Kidney (tissue), 14 donors: ENCODE data around the gene ANXA4. TPM values are rescaled to one million over a fixed set of nuclear protein-coding genes. Genes with fewer than 3 reads are reported as not detected.

Experiments used
- DNase-seq, 5 donors: peaks; one replicate each; pipeline ENCODE4 v3.0.0-alpha.2; 2013 to 2020
- FAIRE-seq: peaks from 2 replicates; lab custom pipeline; 2012; peaks lifted over from hg19 to GRCh38; lab: Jason Lieb, UNC
- H3K27ac ChIP-seq, 2 donors: one replicate each; pipeline ENCODE4 v1.7.0; 2013; ENCODE audit warnings: low read depth in 2 of 2, low read length in 2 of 2, inconsistent platforms in 1 of 2
- H3K27me3 ChIP-seq: one replicate; pipeline ENCODE4 v1.7.1; 2013; ENCODE audit warnings: low read length, inconsistent platforms; ENCODE audit not compliant: control insufficient read depth, insufficient read depth
- H3K36me3 ChIP-seq, 3 donors: one replicate each; pipeline versions ENCODE4 v1.7.0 to v1.7.1; 2013; ENCODE audit warnings: low read length in 3 of 3, control low read depth in 1 of 3, inconsistent platforms in 1 of 3; ENCODE audit not compliant: insufficient read depth in 3 of 3, control insufficient read depth in 2 of 3
- H3K4me1 ChIP-seq, 3 donors: one replicate each; pipeline versions ENCODE4 v1.7.0 to v1.7.1; 2013; ENCODE audit warnings: low read length in 3 of 3, inconsistent platforms in 1 of 3, low read depth in 1 of 3; ENCODE audit not compliant: control insufficient read depth in 2 of 3, insufficient read depth in 2 of 3
- H3K4me3 ChIP-seq, 3 donors: one replicate each; pipeline versions ENCODE4 v1.7.0 to v1.8.1; 2013; ENCODE audit warnings: low read length in 3 of 3, control low read depth in 1 of 3, inconsistent platforms in 1 of 3
- H3K9ac ChIP-seq, 3 donors: one replicate each; pipeline versions ENCODE4 v1.7.0 to v1.7.1; 2013; ENCODE audit warnings: low read length in 3 of 3, control low read depth in 1 of 3, inconsistent platforms in 1 of 3
- H3K9me3 ChIP-seq, 3 donors: one replicate each; pipeline versions ENCODE4 v1.7.0 to v1.7.1; 2013; ENCODE audit warnings: low read length in 3 of 3, control low read depth in 1 of 3, inconsistent platforms in 1 of 3; ENCODE audit not compliant: control insufficient read depth in 2 of 3, insufficient read depth in 1 of 3
- CTCF ChIP-seq: IDR thresholded peaks from 3 replicates; pipeline ENCODE4 v1.5.1; 2012; ENCODE audit warnings: mild to moderate bottlenecking, moderate library complexity, borderline replicate concordance; ENCODE audit not compliant: insufficient read depth; ENCODE audit errors: extremely low read depth
- intact Hi-C: fragments of 100-400 bp; cut with DNase I; formaldehyde crosslinking; loops from one replicate; pipeline ENCODE4 v1.11.1; 2022
- polyA plus RNA-seq: library from polyadenylated mRNA; stranded (reverse); fragments of 350-450 nt; fragmentation: Illumina TruSeq; extraction: RNeasy Lipid Tissue Mini Kit (QIAGEN cat#74804); gene quantifications from one replicate; pipeline ENCODE4 v1.2.3, GENCODE V29; 2014; ENCODE audit warnings: low read depth, low replicate concordance; ENCODE audit not compliant: insufficient read depth
- total RNA-seq: library from RNA; stranded (reverse); fragmentation: NEBNext Ultra II Directional; extraction: Animal tissue kit (Norgen Biotek cat#: 25700); gene quantifications from one replicate; pipeline ENCODE4 v1.2.1, GENCODE V29; 2021
- donor health status: control.
- donor health status: control.
- donor health status: control.
- donor health status: control.
- donor health status: control.
- donor health status: DM: yes; HTN: yes; CAD: no.
- donor health status: Normal renal cell carcinoma (clear cell type).

The ANXA4 gene
- total and polyA plus RNA-seq, 2 donors from 2014 or later = 168 to 287 TPM

GRCh38 chr2:69804416-69804815, 62.5 kb downstream of the ANXA4 start:
- H3K36me3 ChIP-seq = peaks cover 0 to 22% (median 18%) of the 10 kb centered on the region in 3 donors
- no peak for TF ChIP-seq CTCF
- FAIRE-seq = no peak

GRCh38 chr2:69805887-69806286, 64.0 kb downstream of the ANXA4 start:
- Histone ChIP-seq H3K9me3 (no peaks in the 10 kb centered on the region), H3K27me3 (no peaks in the 10 kb centered on the region), H3K4me1 (no peaks in the 10 kb centered on the region), H3K36me3 (peaks cover 0 to 31% (median 27%) of the 10 kb centered on the region in 3 donors), H3K9ac (no peak overlapping the region), H3K4me3 (no peak overlapping the region), H3K27ac (no peak overlapping the region)
- intact Hi-C loops = no loop called here
- FAIRE-seq (no peak), DNase-seq (no peak)
- no peak for TF ChIP-seq CTCF

More at GRCh38 chr2:69804416-69804815, 62.5 kb downstream of the ANXA4 start:
- H3K9me3 ChIP-seq = no peaks in the 10 kb centered on the region
- H3K27me3 ChIP-seq = no peaks in the 10 kb centered on the region
- DNase-seq = no peak
- no peak overlapping the region for H3K27ac ChIP-seq
- no peak overlapping the region for H3K9ac ChIP-seq
- no peak overlapping the region for H3K4me3 ChIP-seq
- peaks cover 0 to 2% (median 2%) of the 10 kb centered on the region in 3 donors for H3K4me1 ChIP-seq
- intact Hi-C loops = no loop called here

GRCh38 chr2:69807821-69808540, 66.0 kb downstream of the ANXA4 start:
- Histone ChIP-seq H3K4me1 (no peaks in the 10 kb centered on the region), H3K4me3 (no peak overlapping the region), H3K9ac (no peak overlapping the region), H3K27me3 (no peaks in the 10 kb centered on the region), H3K27ac (no peak overlapping the region), H3K9me3 (no peaks in the 10 kb centered on the region), H3K36me3 (peaks cover 0 to 38% (median 34%) of the 10 kb centered on the region in 3 donors)
- intact Hi-C loops = no loop called here
- no peak for TF ChIP-seq CTCF
- DNase-seq = no peak
- FAIRE-seq = no peak
